Esophagus squamous epithelium (tissue), 5 donors: ENCODE results near the gene MNDA. TPM values are rescaled to one million over a fixed set of nuclear protein-coding genes. Genes with fewer than 3 reads are reported as not detected.

ENCODE experiments used
- DNase-seq: peaks from one replicate; lab custom pipeline; 2025; lab: John Stamatoyannopoulos, UW
- H3K27ac ChIP-seq, 4 donors: fragments of 200-600 bp; sonication (generic); one replicate each; pipeline ENCODE4 v1.5.1; 2016 to 2019; ENCODE audit warnings: mild to moderate bottlenecking in 1 of 4
- H3K27me3 ChIP-seq, 4 donors: fragments of 200-600 bp; sonication (generic); 1 replicate in 3 of 4; 2 replicates in 1 of 4; pipeline versions ENCODE4 v1.5.1 to v1.6.0; 2017 to 2021; ENCODE audit warnings: antibody characterized with exemption in 1 of 4
- H3K36me3 ChIP-seq, 3 donors: fragments of 200-600 bp; sonication (generic); one replicate each; pipeline ENCODE4 v1.5.1; 2016 to 2019
- H3K4me1 ChIP-seq, 3 donors: fragments of 200-600 bp; sonication (generic); one replicate each; pipeline ENCODE4 v1.5.1; 2017 to 2019
- H3K4me3 ChIP-seq, 4 donors: fragments of 200-600 bp; sonication (generic); 1 replicate in 3 of 4; 2 replicates in 1 of 4; pipeline ENCODE4 v1.5.1; 2016 to 2019; ENCODE audit warnings: mild to moderate bottlenecking in 2 of 4, moderate library complexity in 1 of 4
- H3K9me3 ChIP-seq, 3 donors: fragments of 200-600 bp; sonication (generic); one replicate each; pipeline ENCODE4 v1.5.1; 2016 to 2019
- POLR2A ChIP-seq, 4 donors: fragments of 450-650 bp; IDR thresholded peaks; one replicate each; pipeline ENCODE4 v1.6.1; 2017; ENCODE audit warnings: antibody characterized with exemption in 4 of 4, mild to moderate bottlenecking in 4 of 4, moderate library complexity in 3 of 4
- WGBS, 2 donors: methylation state at CpG; one replicate each; pipeline ENCODE4 v1.1.5; 2018; 5-methylcytosine and 5-hydroxymethylcytosine counted together
- intact Hi-C: fragments of 100-400 bp; cut with DNase I; formaldehyde crosslinking; loops from one replicate; pipeline ENCODE4 v1.15.0; 2022
- total RNA-seq, 4 donors: library from RNA; depleted of rRNA; stranded (reverse); fragments of >200 nt; gene quantifications; one replicate each; pipeline ENCODE4 v1.1.0, GENCODE V29; 2016
- TF ChIP-seq, protein P1 (sequence below), 6 experiments: fragments of 450-650 bp in 4 of 6; fragments of 200-600 bp in 2 of 6; sonication (generic) in 2 of 6; IDR thresholded peaks; one replicate each; pipeline ENCODE4 v1.5.1; 2016 to 2019; ENCODE audit warnings: antibody characterized with exemption in 6 of 6, mild to moderate bottlenecking in 4 of 6, moderate library complexity in 4 of 6
- donor health status: DM: yes; HTN: yes; CAD: no.

MNDA gene
- total RNA-seq, 4 donors from 2014 or later: 1.2 to 8.0 (median 1.8) TPM

DNA sequence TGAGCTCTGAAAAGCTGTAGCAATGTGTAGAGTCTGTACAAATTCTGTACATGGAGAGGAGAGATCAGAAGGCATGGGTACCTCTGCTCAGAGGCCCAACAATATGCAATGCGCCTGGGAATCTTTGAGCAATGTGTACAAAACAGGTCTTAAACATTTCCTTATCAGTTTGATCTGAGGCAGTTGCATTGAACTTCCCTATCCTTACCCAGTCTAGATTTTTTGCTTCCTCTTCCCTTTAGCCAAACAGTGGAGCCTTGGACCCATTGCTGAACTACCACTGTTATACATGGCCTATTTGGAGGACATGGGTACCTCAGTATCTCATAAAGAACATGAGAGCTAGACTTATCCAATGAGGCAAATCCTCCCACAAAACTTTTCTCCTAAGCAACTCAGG lies 12.6 kb upstream of the MNDA start:
- Histone ChIP-seq H3K36me3 (no peaks in the 10 kb centered on the region), H3K9me3 (no peaks in the 10 kb centered on the region), H3K4me1 (no peaks in the 10 kb centered on the region), H3K27me3 (no peaks in the 10 kb centered on the region), H3K4me3 (no peak overlapping the region), H3K27ac (peak overlapping the region in 1 of 4 donors; percentile 43)
- 69 to 91% methylated on average over 1 of the region's 1 CpG for WGBS, 2 donors
- TF ChIP-seq POLR2A (IDR thresholded peaks at IDR 0.05): no peak
- TF ChIP-seq, protein P1, sequence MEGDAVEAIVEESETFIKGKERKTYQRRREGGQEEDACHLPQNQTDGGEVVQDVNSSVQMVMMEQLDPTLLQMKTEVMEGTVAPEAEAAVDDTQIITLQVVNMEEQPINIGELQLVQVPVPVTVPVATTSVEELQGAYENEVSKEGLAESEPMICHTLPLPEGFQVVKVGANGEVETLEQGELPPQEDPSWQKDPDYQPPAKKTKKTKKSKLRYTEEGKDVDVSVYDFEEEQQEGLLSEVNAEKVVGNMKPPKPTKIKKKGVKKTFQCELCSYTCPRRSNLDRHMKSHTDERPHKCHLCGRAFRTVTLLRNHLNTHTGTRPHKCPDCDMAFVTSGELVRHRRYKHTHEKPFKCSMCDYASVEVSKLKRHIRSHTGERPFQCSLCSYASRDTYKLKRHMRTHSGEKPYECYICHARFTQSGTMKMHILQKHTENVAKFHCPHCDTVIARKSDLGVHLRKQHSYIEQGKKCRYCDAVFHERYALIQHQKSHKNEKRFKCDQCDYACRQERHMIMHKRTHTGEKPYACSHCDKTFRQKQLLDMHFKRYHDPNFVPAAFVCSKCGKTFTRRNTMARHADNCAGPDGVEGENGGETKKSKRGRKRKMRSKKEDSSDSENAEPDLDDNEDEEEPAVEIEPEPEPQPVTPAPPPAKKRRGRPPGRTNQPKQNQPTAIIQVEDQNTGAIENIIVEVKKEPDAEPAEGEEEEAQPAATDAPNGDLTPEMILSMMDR (IDR thresholded peaks at IDR 0.05): no peak
- DNase-seq: no peak
- intact Hi-C loops: no loop called here

DNA sequence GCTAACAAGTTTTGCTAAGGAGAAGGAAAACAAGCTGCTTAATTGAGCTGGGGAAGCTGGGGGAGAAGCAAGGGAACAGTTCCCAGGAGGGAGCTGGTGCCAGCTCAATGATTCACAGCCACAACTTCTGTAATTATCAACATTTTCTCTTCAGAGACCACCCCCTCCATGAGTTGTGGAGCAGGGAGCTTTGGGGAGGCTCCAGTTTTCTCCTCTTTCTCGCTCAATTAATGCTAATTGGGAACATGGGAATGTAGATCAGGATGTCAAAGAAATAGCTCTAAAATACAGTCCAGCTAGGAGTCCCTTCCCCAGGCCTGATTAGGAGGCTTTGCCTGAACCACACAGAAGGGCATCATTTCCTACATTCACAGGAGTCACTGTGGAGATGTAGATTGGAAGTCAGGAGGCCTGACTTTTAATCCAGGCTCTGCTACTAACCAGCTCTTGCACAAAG lies 12.1 kb upstream of the MNDA start:
- H3K4me1 ChIP-seq: no peaks in the 10 kb centered on the region
- TF ChIP-seq, protein P1 (IDR thresholded peaks at IDR 0.05): no peak
- TF ChIP-seq POLR2A (IDR thresholded peaks at IDR 0.05): no peak
- H3K27ac ChIP-seq: peak overlapping the region in 1 of 4 donors; percentile 43
- no peak overlapping the region for H3K4me3 ChIP-seq
- intact Hi-C loops: no loop called here
- no peaks in the 10 kb centered on the region for H3K27me3 ChIP-seq
- no peaks in the 10 kb centered on the region for H3K9me3 ChIP-seq
- DNase-seq: no peak
- H3K36me3 ChIP-seq: no peaks in the 10 kb centered on the region
- 38 to 83% methylated on average over 1 of the region's 1 CpG for WGBS, 2 donors

DNA sequence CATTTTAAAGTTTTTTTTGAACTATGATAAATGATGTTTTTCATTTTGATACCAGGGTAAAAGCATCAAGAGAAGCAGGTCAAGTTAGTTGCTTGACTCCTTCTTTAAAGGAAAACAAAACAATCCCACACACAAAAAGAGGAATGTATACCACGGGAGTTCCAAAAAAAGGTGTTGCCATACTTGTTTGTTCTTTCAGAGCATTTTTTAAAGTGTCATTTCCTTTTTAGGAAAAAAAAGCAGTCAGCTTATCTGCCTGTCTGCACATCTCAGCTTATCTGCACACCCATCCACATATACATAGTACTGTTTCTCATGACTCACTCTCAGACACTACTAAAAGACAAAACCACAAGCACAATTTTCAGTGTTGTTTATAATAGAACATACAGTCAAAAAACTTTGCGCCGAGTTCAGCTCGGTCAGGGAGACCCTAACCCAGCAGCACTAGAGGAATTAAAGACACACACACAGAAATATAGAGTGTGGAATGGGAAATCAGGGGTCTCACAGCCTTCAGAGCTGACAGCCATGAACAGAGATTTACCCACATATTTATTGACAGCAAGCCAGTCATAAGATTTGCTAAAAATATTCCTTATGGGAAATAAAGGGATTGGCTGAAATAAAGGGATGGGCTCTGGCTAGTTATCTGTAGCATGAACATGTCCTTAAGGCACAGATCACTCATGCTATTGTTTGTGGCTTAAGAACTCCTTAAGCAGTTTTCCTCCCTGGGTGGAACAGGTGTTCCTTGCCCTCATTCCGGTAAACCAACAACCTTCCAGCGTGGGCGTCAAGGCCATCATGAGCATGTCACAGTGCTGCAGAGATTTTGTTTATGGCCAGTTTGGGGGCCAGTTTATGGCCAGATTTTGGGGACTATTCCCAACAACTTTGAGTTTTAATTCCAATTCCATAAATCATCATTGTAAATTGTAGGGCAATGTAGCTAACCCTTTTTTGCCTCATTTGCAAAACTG lies 11.4 kb upstream of the MNDA start:
- H3K27ac ChIP-seq: peak overlapping the region in 1 of 4 donors; percentile 43
- intact Hi-C loops: no loop called here
- H3K36me3 ChIP-seq: no peaks in the 10 kb centered on the region
- no peak for TF ChIP-seq POLR2A (IDR thresholded peaks at IDR 0.05)
- TF ChIP-seq, protein P1 (IDR thresholded peaks at IDR 0.05): no peak
- WGBS, 2 donors: 31 to 63% methylated on average over 4 to 7 of the region's 7 CpGs
- no peak for DNase-seq
- no peaks in the 10 kb centered on the region for H3K4me1 ChIP-seq
- H3K4me3 ChIP-seq: no peak overlapping the region
- H3K27me3 ChIP-seq: no peaks in the 10 kb centered on the region
- no peaks in the 10 kb centered on the region for H3K9me3 ChIP-seq

DNA sequence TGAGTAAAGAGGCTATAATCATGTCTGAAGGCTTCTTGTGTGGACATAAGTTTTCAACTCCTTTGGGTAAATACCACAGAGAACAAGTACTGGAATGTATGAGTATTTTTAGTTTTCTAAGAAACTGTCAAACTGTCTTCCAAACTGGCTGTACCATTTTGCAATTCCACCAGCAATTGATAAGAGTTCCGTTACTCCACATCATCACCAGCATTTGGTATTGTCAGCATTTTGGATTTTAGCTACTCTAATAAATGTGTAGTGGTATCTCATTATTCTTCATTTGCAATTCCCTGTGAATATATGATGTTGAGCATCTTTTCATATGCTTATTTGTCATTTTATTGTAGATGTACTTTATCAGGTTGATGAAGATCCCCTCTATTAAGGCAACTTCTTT lies 9.4 kb upstream of the MNDA start:
- Histone ChIP-seq H3K36me3 (no peaks in the 10 kb centered on the region), H3K9me3 (no peaks in the 10 kb centered on the region), H3K27me3 (no peaks in the 10 kb centered on the region), H3K4me1 (no peaks in the 10 kb centered on the region), H3K4me3 (no peak overlapping the region), H3K27ac (no peak overlapping the region)
- WGBS, 2 donors: 88 to 97% methylated on average over 1 of the region's 1 CpG
- DNase-seq: no peak
- TF ChIP-seq POLR2A (IDR thresholded peaks at IDR 0.05): no peak
- intact Hi-C loops: no loop called here

DNA sequence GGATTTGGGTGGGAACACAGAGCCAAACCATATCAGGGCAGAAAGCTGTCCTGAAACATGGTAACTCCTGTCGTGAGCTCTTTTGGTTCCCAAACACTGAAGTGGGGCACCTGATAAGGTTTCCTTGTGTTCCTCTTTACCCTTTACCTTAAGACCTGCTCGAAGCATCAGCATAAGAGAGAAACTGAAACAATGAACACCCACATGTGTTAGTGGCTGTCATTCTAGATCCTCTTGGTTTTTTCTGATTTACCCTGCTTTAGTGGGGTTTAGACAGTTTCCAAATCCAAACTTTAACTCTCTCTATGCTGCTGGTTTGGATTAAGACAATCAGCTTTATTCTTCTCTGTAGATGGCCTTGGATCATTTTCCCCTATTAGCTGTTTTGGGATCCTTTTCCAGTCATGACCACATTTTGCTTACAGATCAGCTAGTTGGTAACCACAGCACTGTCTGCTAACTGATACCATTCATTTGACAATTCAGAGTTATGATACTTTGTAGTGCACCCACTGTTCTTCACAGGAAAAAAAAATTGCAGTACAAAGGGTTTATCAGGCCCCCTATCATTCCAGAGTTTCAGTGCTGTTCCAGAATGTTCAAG lies 975 bp upstream of the MNDA start:
- H3K36me3 ChIP-seq: no peaks in the 10 kb centered on the region
- no peak for DNase-seq
- TF ChIP-seq POLR2A (IDR thresholded peaks at IDR 0.05): no peak
- TF ChIP-seq, protein P1 (IDR thresholded peaks at IDR 0.05): no peak
- H3K27me3 ChIP-seq: no peaks in the 10 kb centered on the region
- H3K4me3 ChIP-seq: no peak overlapping the region
- intact Hi-C loops: no loop called here
- peaks cover 0 to 12% (median 0%) of the 10 kb centered on the region in 3 donors for H3K9me3 ChIP-seq
- no peak overlapping the region for H3K27ac ChIP-seq
- 55 to 71% methylated on average over 2 of the region's 2 CpGs for WGBS, 2 donors
- no peaks in the 10 kb centered on the region for H3K4me1 ChIP-seq
